ENCODE data around the gene ZC3H14.

Gene ZC3H14

GRCh38 chr14:88552876-88553275 is 10.0 kb upstream of the ZC3H14 start:
- no peak for DNase-seq (ENCODE audit: low read depth in 2 of 2)

GRCh38 chr14:88553886-88554456 is 8.9 kb upstream of the ZC3H14 start:
- DNase-seq (ENCODE audit: low read depth in 2 of 2) = no peak

- no peak for DNase-seq (ENCODE audit: low read depth in 2 of 2)
These were observed 8.2 kb upstream of the ZC3H14 start, which contains the start of gene PTPN21 for GRCh38 chr14:88554457-88555286. Gene PTPN21 (minus strand): TSS chr14:88555007. CDS start chr14:88550417, 4,590 bp downstream.

- DNase-seq (ENCODE audit: low read depth in 2 of 2) = no peak
These were observed 6.3 kb upstream of the ZC3H14 start for GRCh38 chr14:88556581-88556980.

GRCh38 chr14:88559852-88560251 is 3.0 kb upstream of the ZC3H14 start:
- DNase-seq (ENCODE audit: low read depth in 2 of 2) = no peak

- DNase-seq (ENCODE audit: low read depth in 2 of 2) = no peak
These were observed 356 bp upstream of the ZC3H14 start for GRCh38 chr14:88562532-88562830.

GRCh38 chr14:88563845-88564244 is 1.0 kb downstream of the ZC3H14 start:
- no peak for DNase-seq (ENCODE audit: low read depth in 2 of 2)

GRCh38 chr14:88565427-88565826 is 2.6 kb downstream of the ZC3H14 start:
- no peak for DNase-seq (ENCODE audit: low read depth in 2 of 2)

- no peak for DNase-seq (ENCODE audit: low read depth in 2 of 2)
These were observed 5.4 kb downstream of the ZC3H14 start for GRCh38 chr14:88568196-88568595.

- no peak for DNase-seq (ENCODE audit: low read depth in 2 of 2)
These were observed 9.3 kb downstream of the ZC3H14 start for GRCh38 chr14:88572117-88572516.

- DNase-seq (ENCODE audit: low read depth in 2 of 2) = no peak
These were observed 13.4 kb downstream of the ZC3H14 start for GRCh38 chr14:88576222-88576621.

- no peak for DNase-seq (ENCODE audit: low read depth in 2 of 2)
These were observed 21.6 kb downstream of the ZC3H14 start for GRCh38 chr14:88584451-88584850.

- no peak for DNase-seq (ENCODE audit: low read depth in 2 of 2)
These were observed 25.2 kb downstream of the ZC3H14 start for GRCh38 chr14:88588081-88588480.

GRCh38 chr14:88590173-88590572 is 27.3 kb downstream of the ZC3H14 start:
- DNase-seq (ENCODE audit: low read depth in 2 of 2) = no peak

- DNase-seq (ENCODE audit: low read depth in 2 of 2) = no peak
These were observed 29.2 kb downstream of the ZC3H14 start for GRCh38 chr14:88592031-88592430.

GRCh38 chr14:88597038-88597437 is 34.2 kb downstream of the ZC3H14 start:
- no peak for DNase-seq (ENCODE audit: low read depth in 2 of 2)

GRCh38 chr14:88597601-88598000 is 34.8 kb downstream of the ZC3H14 start:
- no peak for DNase-seq (ENCODE audit: low read depth in 2 of 2)

- DNase-seq (ENCODE audit: low read depth in 2 of 2) = no peak
These were observed 35.3 kb downstream of the ZC3H14 start for GRCh38 chr14:88598097-88598675.

GRCh38 chr14:88599326-88599725 is 36.5 kb downstream of the ZC3H14 start:
- DNase-seq (ENCODE audit: low read depth in 2 of 2) = no peak

GRCh38 chr14:88599761-88600439 is 37.1 kb downstream of the ZC3H14 start:
- DNase-seq (ENCODE audit: low read depth in 2 of 2) = no peak

GRCh38 chr14:88604212-88604611 is 41.4 kb downstream of the ZC3H14 start:
- DNase-seq (ENCODE audit: low read depth in 2 of 2) = no peak

- DNase-seq (ENCODE audit: low read depth in 2 of 2) = no peak
These were observed 42.8 kb downstream of the ZC3H14 start for GRCh38 chr14:88605594-88605993.

- DNase-seq (ENCODE audit: low read depth in 2 of 2) = no peak
These were observed 45.0 kb downstream of the ZC3H14 start for GRCh38 chr14:88607829-88608228.
